Measurements from ENCODE around the gene SCN5A.
A peak's percentile ranks its signal among the peaks of the same experiment; 100 is the strongest.
"Not testable (repeated sequence)": the region's sequence is repeated elsewhere in the genome, so short reads cannot be mapped to it uniquely, and the experiment has no call there.

The SCN5A gene

GRCh38 chr3:38577371-38578080, 72.0 kb downstream of the SCN5A start:
- DNase-seq = no peak

GRCh38 chr3:38576526-38577370, 72.7 kb downstream of the SCN5A start:
- DNase-seq = no peak

DNA sequence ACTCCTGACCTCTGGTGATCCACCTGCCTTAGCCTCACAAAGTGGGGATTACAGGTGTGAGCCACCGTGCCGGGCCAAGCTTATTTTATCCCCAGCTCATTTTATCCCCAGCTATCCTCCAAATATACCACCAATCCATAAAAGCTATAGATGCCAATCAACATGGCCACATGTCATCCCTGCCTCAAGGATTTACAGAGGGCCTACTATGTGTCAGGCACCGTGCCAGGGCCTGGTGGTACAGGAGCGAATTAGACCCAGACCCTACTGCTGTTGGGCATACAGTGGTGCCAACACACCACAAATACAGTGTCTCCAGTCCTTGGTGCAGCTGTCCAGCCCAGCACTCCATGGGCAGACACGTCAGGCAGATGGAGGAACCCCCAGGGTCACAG, 73.4 kb downstream of the SCN5A start:
- DNase-seq = no peak

DNA sequence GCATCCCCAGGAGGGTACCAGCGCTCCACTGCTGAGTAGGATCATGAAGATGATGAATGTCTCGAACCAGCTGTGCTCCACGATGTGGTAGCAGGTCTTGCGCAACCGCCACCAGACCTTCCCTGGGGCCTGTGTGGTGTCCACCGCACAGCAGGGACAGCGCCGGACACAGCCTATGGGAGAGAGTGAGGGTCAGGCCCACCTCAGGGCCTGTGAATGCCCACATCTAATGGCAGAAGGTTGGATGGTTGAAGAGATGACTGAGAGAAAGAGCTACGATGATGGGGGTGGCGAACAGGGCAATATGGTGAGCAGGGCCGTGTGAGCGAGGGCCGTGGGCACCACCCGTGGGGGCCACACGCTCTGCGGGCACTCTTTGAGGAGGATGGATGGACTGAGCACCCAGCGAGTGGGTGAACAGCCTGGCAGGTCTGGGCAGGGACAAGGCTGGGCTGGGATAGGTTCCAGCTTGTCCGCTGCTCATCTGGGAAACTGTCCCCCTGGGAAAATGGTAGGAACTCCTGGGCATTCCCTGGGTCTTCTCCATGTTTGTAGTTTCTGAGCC, 74.1 kb downstream of the SCN5A start:
- no peak for DNase-seq

- peak in 3 of 4 experiments; percentile 7 to 34 (median 12) for DNase-seq
Measured at GRCh38 chr3:38574411-38575278, 74.8 kb downstream of the SCN5A start.

GRCh38 chr3:38573556-38573955, 75.9 kb downstream of the SCN5A start:
- DNase-seq = no peak

DNA sequence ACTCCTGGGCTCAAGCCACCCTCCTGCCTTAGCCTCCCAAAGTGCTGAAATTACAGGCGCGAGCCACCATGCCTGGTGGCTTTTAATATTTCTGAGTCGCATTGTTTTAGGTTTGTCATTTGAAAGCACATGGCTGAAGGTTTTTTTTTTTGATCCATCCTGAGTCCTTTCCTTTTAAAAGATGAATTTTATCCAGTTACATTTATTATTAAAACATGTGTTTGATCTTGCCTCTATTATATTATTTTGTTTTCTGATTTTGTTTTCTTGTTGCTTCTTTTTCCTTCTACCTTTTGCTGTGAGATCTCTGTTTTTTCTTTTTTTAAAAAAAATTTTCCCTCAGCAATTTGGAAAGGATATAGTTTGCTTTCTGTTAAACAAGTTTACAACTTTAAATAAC, 76.4 kb downstream of the SCN5A start:
- DNase-seq = no peak

DNA sequence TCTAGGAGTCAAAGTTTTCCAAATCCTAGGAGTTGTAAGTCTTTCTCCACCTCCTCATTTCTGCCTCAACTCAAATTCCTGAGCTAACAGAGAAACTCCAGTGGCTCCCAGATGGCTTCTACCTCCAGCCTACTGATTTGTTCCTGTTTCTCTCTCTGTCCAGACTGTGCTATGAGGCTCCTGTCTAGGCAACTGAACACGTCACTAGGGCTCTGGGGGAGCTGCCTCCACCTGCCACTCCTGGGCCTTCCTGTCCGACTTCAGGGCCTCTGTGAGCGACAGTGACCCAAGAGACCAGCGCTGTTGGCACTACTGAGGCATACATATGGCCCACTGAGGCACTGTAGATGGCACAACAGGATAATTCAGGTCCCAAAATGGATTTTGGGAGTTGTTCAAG, 82.0 kb downstream of the SCN5A start:
- DNase-seq = no peak

DNA sequence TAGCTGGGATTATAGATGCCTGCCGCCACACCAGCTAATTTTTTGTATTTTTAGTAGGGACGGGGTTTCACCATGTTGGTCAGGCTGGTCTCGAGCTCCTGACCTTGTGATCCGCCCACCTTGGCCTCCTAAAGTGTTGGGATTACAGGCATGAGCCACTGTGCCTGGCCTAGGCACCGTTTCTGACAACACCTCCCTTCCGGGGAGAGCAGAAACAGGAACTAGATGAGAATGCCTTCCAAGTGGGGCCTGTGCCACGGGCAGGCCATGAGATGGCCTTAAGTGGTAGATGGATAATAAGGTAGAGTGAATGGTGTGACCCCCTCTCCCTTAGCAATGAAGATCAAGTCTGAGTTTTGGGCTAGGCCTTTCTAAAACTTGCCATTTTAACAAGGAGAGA, 82.7 kb downstream of the SCN5A start:
- not testable (repeated sequence) for DNase-seq

DNA sequence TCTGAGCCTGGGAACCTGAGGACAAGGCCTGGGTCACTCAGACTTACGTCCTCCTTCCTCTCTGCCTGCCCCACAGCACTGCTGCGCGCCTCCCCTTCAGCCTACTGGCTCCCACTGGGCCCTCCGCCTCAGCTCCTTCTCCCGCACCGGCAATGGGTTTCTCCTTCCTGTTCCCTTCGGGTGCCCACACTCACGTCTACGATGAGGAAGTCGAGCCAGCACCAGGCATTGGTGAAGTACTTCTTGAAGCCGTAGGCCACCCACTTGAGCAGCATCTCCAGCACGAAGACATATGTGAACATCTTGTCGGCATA, 83.3 kb downstream of the SCN5A start:
- peak in 3 of 4 experiments; percentile 15 to 19 (median 18) for DNase-seq

DNA sequence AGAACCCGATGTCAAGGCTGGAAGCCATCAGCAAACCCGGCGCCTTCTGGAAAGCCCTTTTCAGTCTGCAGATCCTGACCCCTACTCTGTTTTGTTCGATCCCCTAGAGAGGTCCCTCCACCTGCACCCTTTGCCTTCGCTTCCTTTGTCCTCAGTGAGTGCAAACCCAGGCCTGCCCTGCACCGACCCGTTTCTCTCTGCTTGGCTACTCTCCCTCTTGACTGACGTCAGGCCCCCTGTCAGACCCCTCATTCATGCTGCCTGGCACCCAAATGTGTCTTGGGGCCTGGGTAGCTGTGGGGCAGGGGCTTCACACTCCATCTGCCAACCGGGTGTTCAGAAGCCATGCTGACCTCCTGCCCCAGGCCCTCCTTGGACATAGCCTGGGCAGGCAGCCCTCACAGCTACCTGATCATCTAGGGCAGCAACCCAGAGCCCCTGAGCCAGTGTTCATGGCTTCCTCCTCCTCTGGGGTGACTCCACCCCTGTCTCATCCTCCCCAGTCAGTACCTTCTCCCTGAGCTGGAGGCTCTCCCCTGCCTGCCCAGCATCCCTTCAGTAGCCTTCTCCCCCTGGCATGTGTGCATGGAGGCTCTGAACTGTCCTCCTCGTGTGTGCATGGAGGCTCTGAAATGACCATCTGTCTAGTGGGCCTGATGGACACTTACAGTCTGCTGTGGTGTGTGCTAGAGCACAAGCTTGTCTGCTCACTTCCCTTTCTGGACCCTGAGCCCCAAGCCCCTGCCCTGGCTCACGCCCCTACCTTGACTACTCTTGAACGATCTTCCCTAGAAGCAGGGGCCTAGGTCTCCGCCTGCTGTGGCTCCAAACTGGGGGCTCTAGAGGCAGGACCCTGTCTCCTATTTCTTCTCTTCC, 83.9 kb downstream of the SCN5A start:
- DNase-seq = no peak

GRCh38 chr3:38564631-38565338, 84.7 kb downstream of the SCN5A start:
- DNase-seq = no peak

GRCh38 chr3:38563886-38564270, 85.6 kb downstream of the SCN5A start:
- DNase-seq = no peak

DNA sequence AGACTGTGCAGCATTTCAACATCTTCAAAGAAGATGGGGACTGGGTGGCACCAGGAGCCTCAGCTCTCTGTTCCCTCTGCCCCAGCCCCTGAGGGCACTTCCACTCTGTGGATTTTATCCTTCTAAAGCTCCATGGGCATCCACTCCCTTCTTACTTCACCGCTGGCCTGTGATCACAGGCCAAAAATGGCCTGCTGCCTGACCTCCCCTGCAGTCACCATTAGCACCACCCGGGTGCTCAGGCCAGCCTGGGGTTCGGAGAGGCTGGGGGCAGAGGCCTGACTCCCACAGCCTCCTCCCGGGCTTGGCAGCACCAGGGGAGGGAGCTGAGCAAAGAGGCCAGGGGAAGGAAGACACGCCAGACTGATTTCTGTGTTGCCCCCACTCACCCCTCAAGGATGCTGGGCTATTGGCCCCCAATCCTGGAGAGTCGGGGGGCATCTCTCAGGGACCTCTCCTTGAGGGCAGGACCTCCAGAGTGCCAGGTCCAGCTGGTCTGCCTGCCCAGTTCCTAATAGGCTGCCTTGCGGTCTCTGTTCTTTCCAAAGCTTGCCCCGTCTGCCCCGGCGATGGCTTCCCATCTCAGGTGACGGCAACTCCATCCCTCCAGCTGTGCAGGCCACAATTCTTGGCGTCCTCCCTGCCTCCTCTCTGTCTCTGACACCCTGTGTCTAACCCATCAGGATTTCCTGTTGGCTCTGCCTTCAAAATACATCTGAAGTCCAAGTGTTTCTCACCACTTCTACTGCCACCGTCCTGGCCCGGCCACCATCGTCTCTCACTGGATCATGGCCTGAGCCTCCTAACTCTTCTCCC, 86.2 kb downstream of the SCN5A start:
- no peak for DNase-seq

DNA sequence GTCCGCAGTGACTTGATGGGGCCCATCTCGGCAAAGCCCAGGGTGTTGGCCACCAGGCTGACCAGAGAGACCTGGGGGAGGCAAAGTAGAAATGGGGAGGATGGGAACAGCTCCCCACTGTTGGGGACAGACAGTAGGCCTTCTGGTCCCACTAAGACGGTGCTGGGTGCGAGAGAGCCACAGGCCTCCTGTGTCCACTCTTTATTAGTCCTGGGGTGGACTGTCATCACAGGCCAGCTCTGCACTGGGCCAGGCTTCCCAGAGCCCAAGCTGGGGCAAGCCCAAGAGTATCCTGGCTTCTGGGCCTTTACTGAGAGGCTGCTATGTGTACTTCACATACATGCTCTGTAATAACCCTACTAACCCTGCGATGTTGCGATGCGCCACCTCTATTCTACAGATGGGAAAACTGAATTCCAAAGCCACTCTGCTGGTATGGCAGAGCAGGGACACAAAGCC, 87.0 kb downstream of the SCN5A start:
- DNase-seq = no peak

DNA sequence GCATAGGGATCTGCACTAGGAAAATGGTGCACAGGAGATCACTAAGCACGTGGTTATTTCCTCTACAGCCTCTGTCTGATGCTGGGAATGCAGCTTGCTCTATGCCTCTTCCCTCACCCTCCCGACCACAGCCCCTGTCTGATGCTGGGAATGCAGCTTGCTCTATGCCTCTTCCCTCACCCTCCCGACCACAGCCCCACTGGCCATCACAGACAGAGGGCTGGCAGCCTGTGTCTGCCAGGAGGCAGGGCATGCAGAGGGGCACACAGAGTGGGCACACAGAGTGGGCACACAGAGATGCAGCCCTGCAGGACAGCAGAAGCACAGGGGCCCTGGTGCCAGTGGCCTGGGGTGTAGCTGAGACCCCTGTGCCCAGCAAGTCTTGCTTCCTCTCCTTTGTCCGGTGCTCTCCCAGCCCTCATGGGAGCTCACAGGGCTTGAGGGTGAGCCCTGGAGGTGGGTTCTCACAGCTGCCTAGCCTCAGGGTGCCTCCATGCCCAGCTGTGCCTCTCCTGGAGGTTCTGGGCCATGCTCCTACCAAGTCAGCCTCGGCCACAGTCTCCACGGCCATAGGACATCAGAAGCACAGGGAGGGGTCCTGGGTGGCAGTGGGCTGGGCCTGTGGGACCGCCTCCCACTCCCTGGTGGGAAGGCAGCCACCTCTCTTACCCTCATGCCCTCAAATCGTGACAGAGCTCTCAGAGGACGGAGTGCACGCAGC, 87.6 kb downstream of the SCN5A start:
- DNase-seq = no peak

DNA sequence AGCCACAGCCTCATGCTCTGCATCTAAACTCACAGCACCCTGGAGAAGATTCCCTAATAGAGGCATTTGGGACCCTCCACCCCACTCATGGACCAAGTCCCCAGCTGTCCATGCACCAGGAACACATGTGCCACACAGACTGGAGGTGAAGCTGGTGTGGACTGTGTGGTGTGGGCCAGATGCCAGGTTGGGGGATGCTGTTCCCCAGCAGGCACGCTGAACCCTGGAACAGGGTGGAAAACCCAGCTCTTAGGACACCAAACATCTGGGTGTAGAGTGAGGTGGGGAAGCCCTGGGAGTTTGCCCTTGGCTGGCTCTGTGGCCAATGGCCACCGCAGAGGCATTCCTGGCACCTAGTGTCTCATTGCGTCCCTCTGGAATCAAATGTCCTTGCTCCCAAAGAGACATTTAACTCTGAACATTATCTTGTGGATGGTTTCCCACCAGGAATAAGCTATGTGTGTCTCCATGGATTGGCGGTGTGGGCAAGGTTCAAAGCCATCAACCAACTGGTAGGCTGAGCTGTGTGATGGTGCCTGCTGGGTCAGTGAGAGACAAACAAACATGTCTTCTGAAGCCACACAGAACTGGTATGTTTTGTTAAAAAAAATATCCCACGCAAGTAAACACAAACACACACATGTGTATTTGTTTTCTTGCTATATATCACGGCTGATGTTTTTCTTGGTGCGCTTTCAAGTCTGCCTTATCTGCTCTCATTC, 88.3 kb downstream of the SCN5A start:
- no peak for DNase-seq

DNA sequence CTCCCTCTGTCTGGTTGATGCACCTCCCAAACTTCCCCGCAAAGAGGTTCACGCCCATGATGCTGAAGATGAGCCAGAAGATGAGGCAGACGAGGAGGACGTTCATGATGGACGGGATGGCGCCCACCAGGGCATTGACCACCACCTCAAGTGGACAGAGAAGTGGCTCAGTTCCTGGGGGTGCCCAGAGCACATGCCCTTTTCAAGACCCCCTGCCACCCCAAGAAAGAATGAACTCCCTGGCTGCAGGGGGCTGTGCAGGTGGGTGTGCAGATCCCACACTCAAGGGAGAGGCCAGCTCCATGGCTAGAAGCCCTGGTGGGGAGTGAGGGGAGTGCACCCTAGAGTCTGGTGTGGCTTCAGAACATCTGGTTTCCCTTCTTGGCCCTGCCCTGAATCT, 89.2 kb downstream of the SCN5A start:
- DNase-seq = no peak

GRCh38 chr3:38558864-38559263, 90.6 kb downstream of the SCN5A start:
- DNase-seq = no peak
